ENCODE measurements around the gene NAA20. TPM values are rescaled to one million over a fixed set of nuclear protein-coding genes. Genes with fewer than 3 reads are reported as not detected.
"Not testable (repeated sequence)": the region's sequence is repeated elsewhere in the genome, so short reads cannot be mapped to it uniquely, and the experiment has no call there.

NAA20 gene
- total and polyA plus RNA-seq, 9 of the 15 experiments (the other 6 are each of a cell fraction or from before 2014, with no cell fraction given), result 51.4 to 361 (median 84.6) TPM

GRCh38 chr20:20003955-20004322 lies 13.2 kb upstream of the NAA20 start:
- H2AFZ ChIP-seq (ENCODE audit: low read depth, low read length); H3K4me3 ChIP-seq; H4K20me1 ChIP-seq (replicated peaks; ENCODE audit: control insufficient read depth, insufficient read depth, low read length); H3K4me2 ChIP-seq (ENCODE audit: insufficient read depth, low read length); H3K9me1 ChIP-seq (ENCODE audit: control insufficient read depth, insufficient read depth, low read length); H3K9ac ChIP-seq (ENCODE audit: insufficient read depth in 1 of 2, low read depth in 2 of 2, low read length in 2 of 2); ATAC-seq; H3K9me3 ChIP-seq (replicated peaks; ENCODE audit: control insufficient read depth, insufficient read depth, low read depth, low read length); DNase-seq (ENCODE audit: extremely low read depth in 1 of 4, low spot score in 3 of 4); in situ Hi-C loops (cut with MboI); H3K36me3 ChIP-seq (ENCODE audit: control insufficient read depth, insufficient read depth, low read length); BruUV-seq (replicated peaks); FAIRE-seq; intact Hi-C loops (cut with micrococcal nuclease); H3K4me1 ChIP-seq (replicated peaks in 1 of 2; ENCODE audit: control insufficient read depth in 2 of 2, insufficient read depth in 2 of 2, low read length in 2 of 2); H3K27ac ChIP-seq (ENCODE audit: extremely low read depth, low read depth, low read length); H3K79me2 ChIP-seq (ENCODE audit: control insufficient read depth, insufficient read depth, low read length); POLR2A ChIA-PET: not testable (repeated sequence)
- 16% methylated on average over 4 of the region's 6 CpGs for WGBS (ENCODE audit: insufficient coverage, low coverage, missing lambda C conversion rate)
- TF ChIP-seq CBX2 (IDR thresholded peaks at IDR 0.05; ENCODE audit: insufficient read depth, low read length, poor library complexity, severe bottlenecking), result peak; percentile 58
- H3K27me3 ChIP-seq (ENCODE audit: control insufficient read depth in 2 of 2, insufficient read depth in 2 of 2, low read length in 2 of 2), result peaks cover 9 to 34% of the 10 kb centered on the region in 2 experiments; a peak in 3 of 5 replicates
- CTCF ChIA-PET (ENCODE audit: low intra/inter-chr PET ratio), result interaction anchor here (0.6 kb wide), 1 partner anchor 13 kb away, joined by 3 read pairs; the partner anchor contains the start of gene NAA20

GRCh38 chr20:20005342-20005741 lies 11.8 kb upstream of the NAA20 start:
- Histone ChIP-seq H3K4me1 (replicated peaks in 1 of 2; ENCODE audit: control insufficient read depth in 2 of 2, insufficient read depth in 2 of 2, low read length in 2 of 2) (peaks cover 0 to 4% of the 10 kb centered on the region in 2 experiments; a peak in 2 of 5 replicates), H3K4me3 (no peak overlapping the region), H4K20me1 (replicated peaks; ENCODE audit: control insufficient read depth, insufficient read depth, low read length) (no peaks in the 10 kb centered on the region), H3K4me2 (ENCODE audit: insufficient read depth, low read length) (no peak overlapping the region), H3K9me3 (replicated peaks; ENCODE audit: control insufficient read depth, insufficient read depth, low read depth, low read length) (no peaks in the 10 kb centered on the region), H2AFZ (ENCODE audit: low read depth, low read length) (no peak overlapping the region), H3K9ac (ENCODE audit: insufficient read depth in 1 of 2, low read depth in 2 of 2, low read length in 2 of 2) (no peak overlapping the region), H3K36me3 (ENCODE audit: control insufficient read depth, insufficient read depth, low read length) (no peaks in the 10 kb centered on the region), H3K9me1 (ENCODE audit: control insufficient read depth, insufficient read depth, low read length) (no peaks in the 10 kb centered on the region), H3K79me2 (ENCODE audit: control insufficient read depth, insufficient read depth, low read length) (no peaks in the 10 kb centered on the region), H3K27ac (ENCODE audit: extremely low read depth, low read depth, low read length) (no peak overlapping the region), H3K27me3 (ENCODE audit: control insufficient read depth in 2 of 2, insufficient read depth in 2 of 2, low read length in 2 of 2) (peaks cover 12 to 36% of the 10 kb centered on the region in 2 experiments; a peak in 3 of 5 replicates)
- no peak for ATAC-seq
- no peak for FAIRE-seq
- no peak for DNase-seq (ENCODE audit: extremely low read depth in 1 of 4, low spot score in 3 of 4)
- in situ Hi-C loops (cut with MboI), result no loop called here
- BruUV-seq (replicated peaks), result no TSS peak
- TF ChIP-seq NFE2L1 (tag; IDR thresholded peaks at IDR 0.05; ENCODE audit: borderline replicate concordance, low read depth) (no peak), CHD2 (IDR thresholded peaks at IDR 0.05; ENCODE audit: low read depth, low read length) (no peak), UBTF (IDR thresholded peaks at IDR 0.05; ENCODE audit: borderline replicate concordance in 1 of 2, low read depth in 2 of 2, low read length in 2 of 2) (no peak), NR4A1 (CRISPR knock-in tag; IDR thresholded peaks at IDR 0.05) (no peak), NR4A1 (tag; IDR thresholded peaks at IDR 0.05) (no peak), TEAD4 (IDR thresholded peaks at IDR 0.05; ENCODE audit: low read length) (no peak), TEAD4 (CRISPR knock-in tag; IDR thresholded peaks at IDR 0.05; ENCODE audit: borderline replicate concordance) (no peak), ZBTB33 (CRISPR knock-in tag; IDR thresholded peaks at IDR 0.05) (no peak)
- intact Hi-C loops (cut with micrococcal nuclease), result no loop called here
- ChIA-PET POLR2A (interaction anchor here (0.6 kb wide), 1 partner anchor 31 kb away, joined by 3 read pairs; no protein-coding TSS in a partner anchor), CTCF (ENCODE audit: low intra/inter-chr PET ratio) (no interaction called here)
- WGBS (ENCODE audit: insufficient coverage, low coverage, missing lambda C conversion rate), result 7% methylated on average over 6 of the region's 7 CpGs

All from K562 (cell line).